SIG-M5 treated with dmso at 0.1 percent for 504 hours (cell line): Measurements from ENCODE around the gene BTNL8.

Experiments used
- DNase-seq: peaks from one replicate; lab custom pipeline; 2025; ENCODE audit not compliant: unreplicated experiment; lab: John Stamatoyannopoulos, UW

Gene BTNL8

GRCh38 chr5:180898621-180899246 is at the start of gene BTNL8:
Gene BTNL8 (plus strand): TSS chr5:180899159. CDS start chr5:180899311, 152 bp downstream.
- DNase-seq = no peak

- no peak for DNase-seq
Observed at GRCh38 chr5:180849827-180850226, 49.1 kb upstream of the BTNL8 start.

GRCh38 chr5:180850434-180851078 is 48.4 kb upstream of the BTNL8 start:
- no peak for DNase-seq

GRCh38 chr5:180852495-180852894 is 46.5 kb upstream of the BTNL8 start:
- no peak for DNase-seq

GRCh38 chr5:180853121-180853847 is 45.7 kb upstream of the BTNL8 start:
- no peak for DNase-seq

GRCh38 chr5:180853848-180854176 is 45.1 kb upstream of the BTNL8 start:
- DNase-seq = no peak

- DNase-seq = no peak
Observed at GRCh38 chr5:180858586-180858985, 40.4 kb upstream of the BTNL8 start.

GRCh38 chr5:180860273-180860886 is 38.6 kb upstream of the BTNL8 start:
- DNase-seq = peak; percentile 81

GRCh38 chr5:180860887-180861822 is 37.8 kb upstream of the BTNL8 start, which contains the start of gene ZFP62:
Gene ZFP62 (minus strand): TSS chr5:180861276. CDS start chr5:180861219, 57 bp downstream.
- peak; percentile 91 for DNase-seq

GRCh38 chr5:180862645-180863044 is 36.3 kb upstream of the BTNL8 start:
- DNase-seq = no peak

GRCh38 chr5:180865981-180866695 is 32.8 kb upstream of the BTNL8 start:
- DNase-seq = no peak

GRCh38 chr5:180866985-180867384 is 32.0 kb upstream of the BTNL8 start:
- no peak for DNase-seq

GRCh38 chr5:180868960-180869359 is 30.0 kb upstream of the BTNL8 start:
- DNase-seq = peak; percentile 79

- DNase-seq = no peak
Observed at GRCh38 chr5:180869587-180869986, 29.4 kb upstream of the BTNL8 start.

- no peak for DNase-seq
Observed at GRCh38 chr5:180870276-180871068, 28.5 kb upstream of the BTNL8 start.

- DNase-seq = no peak
Observed at GRCh38 chr5:180872419-180872818, 26.5 kb upstream of the BTNL8 start.

GRCh38 chr5:180873615-180874520 is 25.1 kb upstream of the BTNL8 start:
- DNase-seq = peak; percentile 93
